Neutrophil (primary cell): Measurements from ENCODE around the gene MC1R.
"Not testable (repeated sequence)": the region's sequence is repeated elsewhere in the genome, so short reads cannot be mapped to it uniquely, and the experiment has no call there.

ENCODE experiments used
- H3K27ac ChIP-seq: fragments of 200-600 bp; sonication (generic); 2 replicates; pipeline ENCODE4 v1.5.1; 2016; ENCODE audit warnings: mild to moderate bottlenecking, moderate library complexity
- H3K27me3 ChIP-seq: fragments of 200-600 bp; sonication (generic); 2 replicates; pipeline ENCODE4 v1.6.0; 2016; ENCODE audit warnings: mild to moderate bottlenecking
- H3K36me3 ChIP-seq: fragments of 200-600 bp; sonication (generic); 2 replicates; pipeline ENCODE4 v1.5.1; 2017
- H3K4me1 ChIP-seq, 2 experiments: fragments of 200-600 bp in 1 of 2; sonication (generic) in 1 of 2; 1 replicate in 1 of 2; 2 replicates in 1 of 2; pipeline versions ENCODE4 v1.5.1 to v1.6.1; 2013 to 2016; ENCODE audit warnings: low read depth in 1 of 2, low read length in 1 of 2, mild to moderate bottlenecking in 1 of 2, moderate library complexity in 1 of 2; ENCODE audit not compliant: control insufficient read depth in 1 of 2, insufficient read depth in 1 of 2
- H3K4me3 ChIP-seq, 2 experiments: fragments of 200-600 bp in 1 of 2; sonication (generic) in 1 of 2; 1 replicate in 1 of 2; 2 replicates in 1 of 2; pipeline ENCODE4 v1.5.1; 2013 to 2016; ENCODE audit warnings: low read depth in 1 of 2, low read length in 1 of 2, mild to moderate bottlenecking in 1 of 2, moderate library complexity in 1 of 2
- H3K9me3 ChIP-seq: fragments of 200-600 bp; sonication (generic); 2 replicates; pipeline ENCODE4 v1.5.1; 2016
- TF ChIP-seq, protein P1 (sequence below): fragments of 200-600 bp; sonication (generic); IDR thresholded peaks from 2 replicates; pipeline ENCODE4 v1.5.1; 2016; ENCODE audit warnings: antibody characterized with exemption

The MC1R gene

GRCh38 chr16:89873972-89874689 is 44.5 kb upstream of the MC1R start:
- H3K9me3 ChIP-seq = no peaks in the 10 kb centered on the region
- peaks cover 22% of the 10 kb centered on the region for H3K36me3 ChIP-seq
- peak overlapping the region; percentile 89 to 99 for H3K4me3 ChIP-seq
- TF ChIP-seq, protein P1, sequence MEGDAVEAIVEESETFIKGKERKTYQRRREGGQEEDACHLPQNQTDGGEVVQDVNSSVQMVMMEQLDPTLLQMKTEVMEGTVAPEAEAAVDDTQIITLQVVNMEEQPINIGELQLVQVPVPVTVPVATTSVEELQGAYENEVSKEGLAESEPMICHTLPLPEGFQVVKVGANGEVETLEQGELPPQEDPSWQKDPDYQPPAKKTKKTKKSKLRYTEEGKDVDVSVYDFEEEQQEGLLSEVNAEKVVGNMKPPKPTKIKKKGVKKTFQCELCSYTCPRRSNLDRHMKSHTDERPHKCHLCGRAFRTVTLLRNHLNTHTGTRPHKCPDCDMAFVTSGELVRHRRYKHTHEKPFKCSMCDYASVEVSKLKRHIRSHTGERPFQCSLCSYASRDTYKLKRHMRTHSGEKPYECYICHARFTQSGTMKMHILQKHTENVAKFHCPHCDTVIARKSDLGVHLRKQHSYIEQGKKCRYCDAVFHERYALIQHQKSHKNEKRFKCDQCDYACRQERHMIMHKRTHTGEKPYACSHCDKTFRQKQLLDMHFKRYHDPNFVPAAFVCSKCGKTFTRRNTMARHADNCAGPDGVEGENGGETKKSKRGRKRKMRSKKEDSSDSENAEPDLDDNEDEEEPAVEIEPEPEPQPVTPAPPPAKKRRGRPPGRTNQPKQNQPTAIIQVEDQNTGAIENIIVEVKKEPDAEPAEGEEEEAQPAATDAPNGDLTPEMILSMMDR = peak; percentile 16
- H3K27me3 ChIP-seq = no peaks in the 10 kb centered on the region
- H3K27ac ChIP-seq = peak overlapping the region; percentile 98
- H3K4me1 ChIP-seq = peaks cover 13 to 21% of the 10 kb centered on the region in 2 experiments

- not testable (repeated sequence) for H3K4me1 ChIP-seq, H3K4me3 ChIP-seq, H3K27me3 ChIP-seq, H3K27ac ChIP-seq, H3K9me3 ChIP-seq
- peaks cover 70% of the 10 kb centered on the region for H3K36me3 ChIP-seq
These were observed 39.5 kb upstream of the MC1R start for GRCh38 chr16:89879123-89879522.

- Histone ChIP-seq H3K27me3 (no peaks in the 10 kb centered on the region), H3K4me1 (no peaks in the 10 kb centered on the region), H3K36me3 (peaks cover 79% of the 10 kb centered on the region), H3K4me3 (no peak overlapping the region), H3K27ac (no peak overlapping the region), H3K9me3 (no peaks in the 10 kb centered on the region)
- TF ChIP-seq, protein P1 = no peak
These were observed 37.9 kb upstream of the MC1R start for GRCh38 chr16:89880477-89881367.

DNA sequence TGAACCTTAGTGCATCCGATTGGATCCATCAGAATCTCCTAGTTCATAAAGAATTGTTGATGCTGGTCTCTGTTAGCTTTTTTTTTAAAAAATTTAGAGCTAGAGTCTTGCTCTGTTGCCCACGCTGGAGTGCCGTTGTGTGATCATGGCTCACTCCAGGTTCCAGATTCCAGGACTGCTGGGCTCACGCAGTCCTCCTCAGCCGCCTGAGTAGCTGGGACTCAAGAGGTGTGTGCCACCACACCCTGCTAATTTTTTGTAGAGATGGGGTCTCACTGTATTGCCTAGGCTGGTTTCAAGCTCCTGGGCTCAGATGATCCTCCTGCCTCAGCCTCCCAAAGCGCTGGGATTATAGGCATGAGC is 37.3 kb upstream of the MC1R start:
- TF ChIP-seq, protein P1 = no peak
- Histone ChIP-seq H3K36me3 (peaks cover 79% of the 10 kb centered on the region), H3K27me3 (no peaks in the 10 kb centered on the region), H3K9me3 (no peaks in the 10 kb centered on the region), H3K4me3 (no peak overlapping the region), H3K4me1 (no peaks in the 10 kb centered on the region), H3K27ac (no peak overlapping the region)

DNA sequence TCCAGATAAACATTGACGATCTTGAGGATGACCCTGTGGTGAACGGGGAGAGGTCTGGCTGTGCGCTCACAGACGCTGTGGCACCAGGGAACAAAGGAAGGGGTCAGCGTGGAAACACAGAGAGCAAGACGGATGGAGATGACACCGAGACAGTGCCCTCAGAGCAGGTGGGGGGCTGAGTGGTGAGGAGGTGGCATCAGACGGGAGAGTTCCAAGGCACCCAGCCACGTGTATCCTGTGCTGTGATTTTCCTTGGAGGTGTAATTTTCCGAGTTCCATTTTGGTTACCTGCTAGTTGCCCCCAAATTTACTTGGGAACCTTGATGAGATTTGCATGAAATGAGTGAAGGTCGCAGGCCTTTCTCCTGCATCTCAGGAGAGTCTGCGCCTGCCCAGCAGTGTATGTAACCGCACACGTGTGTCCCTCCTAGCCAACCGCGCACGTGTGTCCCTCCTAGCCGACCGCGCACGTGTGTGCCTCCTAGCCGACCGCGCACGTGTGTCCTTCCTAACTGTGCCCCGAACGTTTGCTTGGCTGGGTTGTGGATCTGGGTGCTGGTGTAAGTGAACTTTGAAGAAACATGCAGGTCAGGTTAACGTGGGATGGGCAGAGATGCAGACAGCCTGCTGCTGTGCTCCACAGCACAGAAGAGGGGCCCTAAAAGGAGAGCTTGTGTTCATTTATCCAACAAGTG is 35.2 kb upstream of the MC1R start:
- H3K27me3 ChIP-seq = no peaks in the 10 kb centered on the region
- H3K4me1 ChIP-seq = no peaks in the 10 kb centered on the region
- H3K9me3 ChIP-seq = no peaks in the 10 kb centered on the region
- no peak overlapping the region for H3K4me3 ChIP-seq
- peaks cover 98% of the 10 kb centered on the region for H3K36me3 ChIP-seq
- H3K27ac ChIP-seq = no peak overlapping the region
- TF ChIP-seq, protein P1 = no peak
